HCT116 (cell line): ENCODE results near the gene MAPK1IP1L. TPM values are rescaled to one million over a fixed set of nuclear protein-coding genes. Genes with fewer than 3 reads are reported as not detected.
A peak's percentile ranks its signal among the peaks of the same experiment; 100 is the strongest.

Experiments
- ATAC-seq: fragments of 200-7000 bp; cut with Tn5 transposase; 2 replicates; pipeline ENCODE4 v1.9.1; 2020; ENCODE audit warnings: mild to moderate bottlenecking, moderate library complexity
- BruUV-seq: library from RNA; stranded (reverse); fragments of 400-500 nt; replicated peaks from 2 replicates; lab custom pipeline; 2021; lab: Mats Ljungman, UMichigan
- CTCF ChIA-PET: fragments of 300-600 bp; sonication (Branson Sonifier 250); formaldehyde crosslinking; loops from one replicate; lab custom pipeline; 2021; ENCODE audit warnings: antibody characterized with exemption; lab: Charles Lee
- POLR2A ChIA-PET: fragments of 300-600, 350-600 bp; sonication (Branson Sonifier 250); formaldehyde crosslinking; loops from one replicate; lab custom pipeline; 2021; ENCODE audit warnings: antibody characterized with exemption; lab: Charles Lee
- RAD21 ChIA-PET, 2 experiments: fragments of 300-600 bp; sonication (Branson Sonifier 250); formaldehyde crosslinking; loops; one replicate each; lab custom pipeline; 2023; ENCODE audit warnings: low total read pairs in 2 of 2; ENCODE audit not compliant: uncharacterized antibody in 2 of 2, unreplicated experiment in 2 of 2, low non-redundant PET in 1 of 2; lab: Charles Lee
- DNase-seq: peaks from one replicate; pipeline ENCODE4 v3.0.0-alpha.2; 2010; ENCODE audit warnings: low read depth, low spot score
- H2AFZ ChIP-seq: fragments of 200-600 bp; shearing (Covaris generic), sonication (generic); 2 replicates; pipeline ENCODE4 v1.6.1; 2017; ENCODE audit warnings: low read depth, mixed run types, mixed read lengths, antibody characterized with exemption, low read length; ENCODE audit not compliant: poor library complexity, severe bottlenecking
- H3K27ac ChIP-seq: 2 replicates; pipeline ENCODE4 v1.5.1; 2012; ENCODE audit warnings: low read depth, low read length
- H3K27me3 ChIP-seq: fragments of 200-600 bp; sonication (generic); 2 replicates; pipeline ENCODE4 v1.6.1; 2016; ENCODE audit warnings: mixed run types, low read length, mixed read lengths; ENCODE audit not compliant: insufficient read depth
- H3K36me3 ChIP-seq, 2 experiments: fragments of 200-500 bp in 1 of 2; fragments of 200-600 bp in 1 of 2; sonication (Bioruptor generic) in 1 of 2; sonication (generic) in 1 of 2; 2 replicates each; pipeline versions ENCODE4 v1.5.1 to v1.6.1; 2014 to 2016; ENCODE audit warnings: low read length in 2 of 2, inconsistent platforms in 1 of 2, mixed read lengths in 1 of 2, mixed run types in 1 of 2; ENCODE audit not compliant: insufficient read depth in 2 of 2, control insufficient read depth in 1 of 2
- H3K4me1 ChIP-seq, 2 experiments: fragments of 200-600 bp in 1 of 2; sonication (generic) in 1 of 2; 2 replicates each; pipeline versions ENCODE4 v1.5.1 to v1.6.1; 2012 to 2017; ENCODE audit warnings: low read length in 2 of 2, inconsistent platforms in 1 of 2, mild to moderate bottlenecking in 1 of 2, mixed read lengths in 1 of 2, mixed run types in 1 of 2, moderate library complexity in 1 of 2; ENCODE audit not compliant: insufficient read depth in 2 of 2, control insufficient read depth in 1 of 2
- H3K4me2 ChIP-seq: fragments of 200-600 bp; sonication (generic); 2 replicates; pipeline ENCODE4 v1.6.1; 2017; ENCODE audit warnings: mixed run types, low read length, mixed read lengths
- H3K4me3 ChIP-seq, 2 experiments: fragments of 200-600 bp in 1 of 2; sonication (generic) in 1 of 2; replicated peaks in 1 of 2; 2 replicates each; pipeline ENCODE4 v1.5.1; 2011 to 2016; ENCODE audit warnings: low read length in 2 of 2, control low read depth in 1 of 2, low read depth in 1 of 2, mild to moderate bottlenecking in 1 of 2, mixed read lengths in 1 of 2, mixed run types in 1 of 2
- H3K79me2 ChIP-seq: fragments of 200-600 bp; sonication (generic); 2 replicates; pipeline ENCODE4 v1.6.1; 2017; ENCODE audit warnings: mild to moderate bottlenecking, mixed run types, low read length, moderate library complexity, mixed read lengths; ENCODE audit not compliant: insufficient read depth
- H3K9ac ChIP-seq: fragments of 200-600 bp; sonication (generic); 2 replicates; pipeline ENCODE4 v1.6.1; 2016; ENCODE audit warnings: low read length, mixed read lengths
- H3K9me2 ChIP-seq: fragments of 200-600 bp; sonication (generic), shearing (Covaris generic); 2 replicates; pipeline ENCODE4 v1.6.1; 2017; ENCODE audit warnings: mixed run types, mild to moderate bottlenecking, moderate library complexity; ENCODE audit not compliant: insufficient read depth
- H3K9me3 ChIP-seq, 2 experiments: fragments of 200-500 bp in 1 of 2; fragments of 200-600 bp in 1 of 2; sonication (Bioruptor generic) in 1 of 2; sonication (generic) in 1 of 2; 2 replicates each; pipeline ENCODE4 v1.6.1; 2014 to 2017; ENCODE audit warnings: low read length in 2 of 2, mixed read lengths in 2 of 2, inconsistent platforms in 1 of 2, low read depth in 1 of 2, mild to moderate bottlenecking in 1 of 2, mixed run types in 1 of 2, moderate library complexity in 1 of 2; ENCODE audit not compliant: control insufficient read depth in 1 of 2, insufficient read depth in 1 of 2
- H4K20me1 ChIP-seq: fragments of 200-600 bp; sonication (generic), shearing (Covaris generic); 2 replicates; pipeline ENCODE4 v1.6.1; 2017; ENCODE audit warnings: mixed run types, mild to moderate bottlenecking, moderate library complexity; ENCODE audit not compliant: insufficient read depth
- ATF3 ChIP-seq: IDR thresholded peaks from 2 replicates; pipeline ENCODE4 v1.6.1; 2012
- CBX3 ChIP-seq: IDR thresholded peaks from 2 replicates; pipeline ENCODE4 v1.6.1; 2012; ENCODE audit warnings: low read depth
- CEBPB ChIP-seq: IDR thresholded peaks from 2 replicates; pipeline ENCODE4 v1.6.1; 2012; ENCODE audit warnings: low read depth
- CTCF ChIP-seq, 3 experiments: fragments of 200-600 bp in 1 of 3; sonication (generic) in 1 of 3; IDR thresholded peaks in 2 of 3; conservative IDR thresholded peaks in 1 of 3; 2 replicates each; pipeline ENCODE4 v1.5.1; 2012 to 2017; ENCODE audit warnings: low read depth in 2 of 3, low read length in 2 of 3, antibody characterized with exemption in 1 of 3, borderline replicate concordance in 1 of 3, control low read depth in 1 of 3, mild to moderate bottlenecking in 1 of 3, mixed read lengths in 1 of 3, mixed run types in 1 of 3, moderate library complexity in 1 of 3; ENCODE audit not compliant: insufficient read depth in 1 of 3
- EGR1 ChIP-seq: IDR thresholded peaks from 2 replicates; pipeline ENCODE4 v1.6.1; 2012; ENCODE audit warnings: low read depth
- ELF1 ChIP-seq: IDR thresholded peaks from 2 replicates; pipeline ENCODE4 v1.6.1; 2012; ENCODE audit warnings: low read depth, borderline replicate concordance
- EZH2phosphoT487 ChIP-seq: fragments of 200-600 bp; IDR thresholded peaks from 2 replicates; pipeline ENCODE4 v1.6.1; 2018; ENCODE audit warnings: antibody characterized with exemption, borderline replicate concordance
- FOSL1 ChIP-seq: IDR thresholded peaks from 2 replicates; pipeline ENCODE4 v1.6.1; 2012; ENCODE audit warnings: low read depth
- JUND ChIP-seq: IDR thresholded peaks from 2 replicates; pipeline ENCODE4 v1.6.1; 2012
- MAX ChIP-seq: IDR thresholded peaks from 2 replicates; pipeline ENCODE4 v1.6.1; 2012
- POLR2A ChIP-seq: IDR thresholded peaks from 2 replicates; pipeline ENCODE4 v1.7.0; 2011; ENCODE audit warnings: borderline replicate concordance; ENCODE audit not compliant: insufficient read depth, insufficient read length; ENCODE audit errors: extremely low read depth
- POLR2AphosphoS5 ChIP-seq: IDR thresholded peaks from 2 replicates; pipeline ENCODE4 v1.6.1; 2011; ENCODE audit warnings: mild to moderate bottlenecking, low read depth, low read length, moderate library complexity
- RAD21 ChIP-seq: IDR thresholded peaks from 2 replicates; pipeline ENCODE4 v1.6.1; 2012; ENCODE audit warnings: low read depth, mild to moderate bottlenecking
- REST ChIP-seq: IDR thresholded peaks from 2 replicates; pipeline ENCODE4 v1.6.1; 2012; ENCODE audit warnings: low read depth
- SRF ChIP-seq: IDR thresholded peaks from 2 replicates; pipeline ENCODE4 v1.6.1; 2012; ENCODE audit warnings: low read depth
- TCF7L2 ChIP-seq: IDR thresholded peaks from 2 replicates; pipeline ENCODE4 v1.7.0; 2011; ENCODE audit warnings: borderline replicate concordance, inconsistent platforms; ENCODE audit not compliant: insufficient read depth, insufficient read length; ENCODE audit errors: extremely low read depth
- YY1 ChIP-seq: IDR thresholded peaks from 2 replicates; pipeline ENCODE4 v1.6.1; 2011; ENCODE audit warnings: low read length, low read depth, moderate library complexity, mild to moderate bottlenecking; ENCODE audit not compliant: insufficient replicate concordance; ENCODE audit errors: extremely low read depth
- ZBTB33 ChIP-seq: IDR thresholded peaks from 2 replicates; pipeline ENCODE4 v1.6.1; 2011; ENCODE audit warnings: mild to moderate bottlenecking, low read length, moderate library complexity; ENCODE audit not compliant: insufficient replicate concordance; ENCODE audit errors: extremely low read depth
- ZFX ChIP-seq: fragments of 450-650 bp; IDR thresholded peaks from 2 replicates; pipeline ENCODE4 v1.6.1; 2017
- ZNF274 ChIP-seq: fragments of 200-500 bp; sonication (Bioruptor generic); IDR thresholded peaks from 2 replicates; pipeline ENCODE4 v1.6.1; 2014; ENCODE audit warnings: mild to moderate bottlenecking, low read depth, low read length, inconsistent platforms
- intact Hi-C: fragments of 100-400 bp; cut with micrococcal nuclease; formaldehyde crosslinking; loops from 2 replicates; pipeline ENCODE4 v1.10.0; 2022
- total RNA-seq: library from RNA; stranded (reverse); gene quantifications from one replicate; pipeline ENCODE4 v1.2.1, GENCODE V29; 2021; ENCODE audit not compliant: unreplicated experiment

The MAPK1IP1L gene
- total RNA-seq, 1 experiment from 2014 or later = 101 TPM

- H3K9ac ChIP-seq = no peak overlapping the region
- ChIA-PET CTCF (interaction anchor here (1.4 kb wide), 1 partner anchor 76 kb away, joined by 4 read pairs; no protein-coding TSS in a partner anchor), RAD21 (no interaction called here), POLR2A (interaction anchor here (1.3 kb wide), 1 partner anchor 18 kb away, joined by 3 read pairs; no protein-coding TSS in a partner anchor)
- peaks cover 0 to 19% of the 10 kb centered on the region in 2 experiments; a peak in 3 of 4 replicates for H3K4me1 ChIP-seq
- DNase-seq = no peak
- H2AFZ ChIP-seq = no peak overlapping the region
- no peak for ATAC-seq
- no peaks in the 10 kb centered on the region for H4K20me1 ChIP-seq
- H3K4me2 ChIP-seq = peak overlapping the region; percentile 22; the same call in 1 of the 2 replicates
- H3K27me3 ChIP-seq = no peaks in the 10 kb centered on the region
- no peaks in the 10 kb centered on the region for H3K9me2 ChIP-seq
- H3K4me3 ChIP-seq = no peak overlapping the region
- H3K79me2 ChIP-seq = no peaks in the 10 kb centered on the region
- no peak for TF ChIP-seq CTCF (IDR thresholded peaks at IDR 0.05 in 2 of 3, conservative IDR thresholded peaks at IDR 0.05 in 1 of 3; ENCODE audit: borderline replicate concordance in 1 of 3, insufficient read depth in 1 of 3, low read depth in 2 of 3, low read length in 2 of 3)
- TF ChIP-seq CEBPB = no peak
- TF ChIP-seq POLR2AphosphoS5 = no peak
- no peak for TF ChIP-seq ZFX
- TF ChIP-seq ATF3 = no peak
- TF ChIP-seq EZH2phosphoT487 = no peak
- no peak for TF ChIP-seq YY1
- no peak for TF ChIP-seq REST
- no peak for TF ChIP-seq JUND
- no peak for TF ChIP-seq ELF1
- TF ChIP-seq EGR1 = no peak
- no peak for TF ChIP-seq POLR2A
- no peak for TF ChIP-seq ZNF274
- no peak for TF ChIP-seq FOSL1
- TF ChIP-seq RAD21 = no peak
- TF ChIP-seq SRF = no peak
- TF ChIP-seq MAX = no peak
- TF ChIP-seq TCF7L2 = no peak
- TF ChIP-seq CBX3 = no peak
- TF ChIP-seq ZBTB33 = no peak
- H3K27ac ChIP-seq = no peak overlapping the region
- H3K36me3 ChIP-seq = no peaks in the 10 kb centered on the region
- no peaks in the 10 kb centered on the region for H3K9me3 ChIP-seq
- BruUV-seq = no TSS peak
- intact Hi-C loops = loop anchor here (5.0 to 10.0 kb wide), 2 partner anchors 62 to 270 kb away; no protein-coding TSS in a partner anchor
Observed at GRCh38 chr14:55085060-55085660, 33.7 kb downstream of the MAPK1IP1L start.
